GM23338 (cell line): ENCODE measurements around the gene MRPL48. TPM values are rescaled to one million over a fixed set of nuclear protein-coding genes. Genes with fewer than 3 reads are reported as not detected.
A peak's percentile ranks its signal among the peaks of the same experiment; 100 is the strongest.

Source experiments
- ATAC-seq: fragments of 200-7000 bp; cut with Tn5 transposase; 3 replicates; pipeline ENCODE4 v1.9.1; 2020
- DNase-seq: peaks from one replicate; pipeline ENCODE4 v3.0.0-alpha.2; 2015; ENCODE audit warnings: low spot score
- H2AFZ ChIP-seq: fragments of 200-600 bp; sonication (generic); 2 replicates; pipeline ENCODE4 v1.8.0; 2016; ENCODE audit warnings: antibody characterized with exemption, mild to moderate bottlenecking, moderate library complexity
- H3F3A ChIP-seq: fragments of 200-600 bp; sonication (generic); replicated peaks from 2 replicates; pipeline ENCODE4 v1.8.0; 2017; ENCODE audit warnings: antibody characterized with exemption, mixed run types, low read depth
- H3K27ac ChIP-seq: fragments of 200-600 bp; sonication (generic); 2 replicates; pipeline ENCODE4 v1.6.1; 2016; ENCODE audit warnings: low read depth
- H3K27me3 ChIP-seq: fragments of 200-600 bp; sonication (generic); 2 replicates; pipeline ENCODE4 v1.8.0; 2016; ENCODE audit warnings: mild to moderate bottlenecking, mixed run types, moderate library complexity; ENCODE audit not compliant: insufficient read depth
- H3K36me3 ChIP-seq: fragments of 200-600 bp; sonication (generic); 2 replicates; pipeline ENCODE4 v1.8.0; 2016; ENCODE audit warnings: mild to moderate bottlenecking; ENCODE audit not compliant: insufficient read depth
- H3K4me1 ChIP-seq: fragments of 200-600 bp; sonication (generic); 2 replicates; pipeline ENCODE4 v1.8.0; 2016; ENCODE audit warnings: mild to moderate bottlenecking, moderate library complexity; ENCODE audit not compliant: insufficient read depth
- H3K4me2 ChIP-seq: fragments of 200-600 bp; sonication (generic); 2 replicates; pipeline ENCODE4 v1.7.1; 2017; ENCODE audit warnings: mixed run types
- H3K4me3 ChIP-seq: fragments of 200-600 bp; sonication (generic); 2 replicates; pipeline ENCODE4 v1.6.1; 2016; ENCODE audit warnings: mixed run types
- H3K79me2 ChIP-seq: fragments of 200-600 bp; sonication (generic); replicated peaks from 2 replicates; pipeline ENCODE4 v1.8.0; 2017; ENCODE audit warnings: mild to moderate bottlenecking; ENCODE audit not compliant: insufficient read depth
- H3K9me2 ChIP-seq: fragments of 200-600 bp; sonication (generic); 2 replicates; pipeline ENCODE4 v1.8.0; 2017; ENCODE audit not compliant: insufficient read depth
- H4K20me1 ChIP-seq: fragments of 200-600 bp; sonication (generic); replicated peaks from 2 replicates; pipeline ENCODE4 v1.8.0; 2017; ENCODE audit warnings: mild to moderate bottlenecking; ENCODE audit not compliant: insufficient read depth
- H3K27ac Mint-ChIP-seq: 2 replicates; pipeline ENCODE4 v1.8.0; 2020; ENCODE audit warnings: inconsistent platforms, mild to moderate bottlenecking, moderate library complexity, mixed read lengths
- H3K27me3 Mint-ChIP-seq: 3 replicates; pipeline ENCODE4 v1.8.0; 2022; ENCODE audit warnings: low read depth, mild to moderate bottlenecking, moderate library complexity, mixed read lengths, inconsistent platforms; ENCODE audit not compliant: insufficient read depth, poor library complexity
- H3K36me3 Mint-ChIP-seq: 3 replicates; pipeline ENCODE4 v1.8.0; 2021; ENCODE audit warnings: low read depth, mild to moderate bottlenecking, inconsistent platforms, moderate library complexity, mixed read lengths
- H3K4me1 Mint-ChIP-seq: 3 replicates; pipeline ENCODE4 v1.8.0; 2020; ENCODE audit warnings: mild to moderate bottlenecking, inconsistent platforms, mixed read lengths
- H3K4me3 Mint-ChIP-seq: 3 replicates; pipeline ENCODE4 v1.8.0; 2021; ENCODE audit warnings: moderate library complexity, mild to moderate bottlenecking, inconsistent platforms, mixed read lengths
- H3K9me3 Mint-ChIP-seq: 3 replicates; pipeline ENCODE4 v1.8.0; 2020; ENCODE audit warnings: moderate library complexity, mild to moderate bottlenecking, inconsistent platforms, mixed read lengths
- ETS1 ChIP-seq: IDR thresholded peaks from 2 replicates; pipeline ENCODE4 v1.6.1; 2016; ENCODE audit warnings: antibody characterized with exemption
- EZH2 ChIP-seq: fragments of 200-600 bp; sonication (generic); IDR thresholded peaks from one replicate; pipeline ENCODE4 v1.8.0; 2017; ENCODE audit warnings: antibody characterized with exemption, mild to moderate bottlenecking, low read depth; ENCODE audit not compliant: unreplicated experiment
- EZH2phosphoT487 ChIP-seq: fragments of 200-600 bp; sonication (generic); IDR thresholded peaks from one replicate; pipeline ENCODE4 v1.8.1; 2018; ENCODE audit warnings: antibody characterized with exemption; ENCODE audit not compliant: unreplicated experiment
- NANOG ChIP-seq: IDR thresholded peaks from 2 replicates; pipeline ENCODE4 v1.6.1; 2016; ENCODE audit warnings: antibody characterized with exemption, borderline replicate concordance
- ZNF114 ChIP-seq: fragments of 250-450 bp; sonication (Bioruptor Pico); IDR thresholded peaks from 2 replicates; pipeline ENCODE4 v1.5.0; 2020; ENCODE audit warnings: mild to moderate bottlenecking, moderate library complexity
- polyA plus RNA-seq: library from polyadenylated mRNA; unstranded; fragments of >200 nt; fragmentation: Nextera tagmentation; extraction: Ambion mirVana; gene quantifications from 2 replicates; pipeline ENCODE4 v1.2.1, GENCODE V29; 2016
- total RNA-seq: library from RNA; depleted of rRNA; stranded (reverse); fragments of >200 nt; shearing (Covaris generic); gene quantifications from 2 replicates; pipeline ENCODE4 v1.2.3, GENCODE V29; 2014
- TF ChIP-seq, protein P1 (sequence below): fragments of 250-450 bp; sonication (Bioruptor Pico); IDR thresholded peaks from 2 replicates; pipeline ENCODE4 v1.5.0; 2020; ENCODE audit warnings: mild to moderate bottlenecking, moderate library complexity
- TF ChIP-seq, protein P2 (sequence below): IDR thresholded peaks from one replicate; pipeline ENCODE4 v1.6.1; 2018; ENCODE audit warnings: antibody characterized with exemption; ENCODE audit not compliant: unreplicated experiment

Gene MRPL48
- total and polyA plus RNA-seq, 2 experiments from 2014 or later, result 24.1 to 103 TPM

DNA sequence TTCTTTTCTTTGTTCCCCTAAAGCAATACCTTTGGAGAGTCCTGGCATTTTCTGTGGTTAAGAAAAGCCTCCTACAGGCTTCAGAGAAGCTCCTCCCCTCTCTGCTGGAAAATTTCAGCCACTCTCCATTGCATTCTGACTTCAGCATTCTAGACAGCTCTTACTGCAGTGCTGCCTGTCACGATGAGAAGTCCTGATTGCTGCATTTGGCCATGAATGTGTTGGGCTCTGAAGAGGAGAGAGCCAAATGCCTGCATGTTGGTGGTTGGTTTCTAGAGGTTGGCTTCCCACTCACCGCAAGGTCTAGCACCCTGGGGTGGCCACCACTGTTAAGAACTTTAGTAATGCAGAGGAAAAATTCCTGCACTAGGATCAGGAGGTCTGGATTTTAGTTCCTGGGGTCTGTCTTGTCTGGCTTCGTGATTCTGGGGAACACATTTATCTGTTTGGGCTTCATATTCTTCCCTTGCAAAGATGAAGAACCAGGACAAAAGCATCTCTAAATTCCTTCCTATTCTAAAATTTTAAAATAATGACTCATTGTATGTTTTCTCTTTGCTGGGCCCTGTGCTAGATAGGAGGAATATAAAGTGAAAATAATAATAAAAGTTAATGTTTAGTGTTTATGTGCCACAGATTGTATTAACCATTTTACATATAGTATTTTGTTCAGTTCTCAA is 50.9 kb downstream of the MRPL48 start:
- H4K20me1 ChIP-seq, result no peaks in the 10 kb centered on the region

More for the DNA sequence above, 50.9 kb downstream of the MRPL48 start:
- Mint-ChIP-seq H3K9me3 (no peaks in the 10 kb centered on the region), H3K27ac (peak overlapping the region; percentile 71), H3K4me3 (no peak overlapping the region), H3K36me3 (no peaks in the 10 kb centered on the region; the same call in 2 of the 3 replicates), H3K4me1 (peaks cover 12% of the 10 kb centered on the region), H3K27me3 (no peaks in the 10 kb centered on the region)
- Histone ChIP-seq H3F3A (no peaks in the 10 kb centered on the region), H3K27me3 (no peaks in the 10 kb centered on the region), H3K9me2 (no peaks in the 10 kb centered on the region), H3K4me1 (no peaks in the 10 kb centered on the region), H3K27ac (0 out of 2 replicates have a peak overlapping the region, but pooled peaks have one; percentile 7), H3K4me3 (no peak overlapping the region), H3K79me2 (no peaks in the 10 kb centered on the region), H3K36me3 (no peaks in the 10 kb centered on the region), H3K4me2 (no peak overlapping the region), H2AFZ (no peak overlapping the region)
- ATAC-seq (peak; percentile 69), DNase-seq (peak; percentile 45)
- TF ChIP-seq EZH2phosphoT487 (no peak), NANOG (no peak), EZH2 (no peak), ETS1 (no peak), ZNF114 (CRISPR knock-in tag) (no peak)
- TF ChIP-seq, protein P1, sequence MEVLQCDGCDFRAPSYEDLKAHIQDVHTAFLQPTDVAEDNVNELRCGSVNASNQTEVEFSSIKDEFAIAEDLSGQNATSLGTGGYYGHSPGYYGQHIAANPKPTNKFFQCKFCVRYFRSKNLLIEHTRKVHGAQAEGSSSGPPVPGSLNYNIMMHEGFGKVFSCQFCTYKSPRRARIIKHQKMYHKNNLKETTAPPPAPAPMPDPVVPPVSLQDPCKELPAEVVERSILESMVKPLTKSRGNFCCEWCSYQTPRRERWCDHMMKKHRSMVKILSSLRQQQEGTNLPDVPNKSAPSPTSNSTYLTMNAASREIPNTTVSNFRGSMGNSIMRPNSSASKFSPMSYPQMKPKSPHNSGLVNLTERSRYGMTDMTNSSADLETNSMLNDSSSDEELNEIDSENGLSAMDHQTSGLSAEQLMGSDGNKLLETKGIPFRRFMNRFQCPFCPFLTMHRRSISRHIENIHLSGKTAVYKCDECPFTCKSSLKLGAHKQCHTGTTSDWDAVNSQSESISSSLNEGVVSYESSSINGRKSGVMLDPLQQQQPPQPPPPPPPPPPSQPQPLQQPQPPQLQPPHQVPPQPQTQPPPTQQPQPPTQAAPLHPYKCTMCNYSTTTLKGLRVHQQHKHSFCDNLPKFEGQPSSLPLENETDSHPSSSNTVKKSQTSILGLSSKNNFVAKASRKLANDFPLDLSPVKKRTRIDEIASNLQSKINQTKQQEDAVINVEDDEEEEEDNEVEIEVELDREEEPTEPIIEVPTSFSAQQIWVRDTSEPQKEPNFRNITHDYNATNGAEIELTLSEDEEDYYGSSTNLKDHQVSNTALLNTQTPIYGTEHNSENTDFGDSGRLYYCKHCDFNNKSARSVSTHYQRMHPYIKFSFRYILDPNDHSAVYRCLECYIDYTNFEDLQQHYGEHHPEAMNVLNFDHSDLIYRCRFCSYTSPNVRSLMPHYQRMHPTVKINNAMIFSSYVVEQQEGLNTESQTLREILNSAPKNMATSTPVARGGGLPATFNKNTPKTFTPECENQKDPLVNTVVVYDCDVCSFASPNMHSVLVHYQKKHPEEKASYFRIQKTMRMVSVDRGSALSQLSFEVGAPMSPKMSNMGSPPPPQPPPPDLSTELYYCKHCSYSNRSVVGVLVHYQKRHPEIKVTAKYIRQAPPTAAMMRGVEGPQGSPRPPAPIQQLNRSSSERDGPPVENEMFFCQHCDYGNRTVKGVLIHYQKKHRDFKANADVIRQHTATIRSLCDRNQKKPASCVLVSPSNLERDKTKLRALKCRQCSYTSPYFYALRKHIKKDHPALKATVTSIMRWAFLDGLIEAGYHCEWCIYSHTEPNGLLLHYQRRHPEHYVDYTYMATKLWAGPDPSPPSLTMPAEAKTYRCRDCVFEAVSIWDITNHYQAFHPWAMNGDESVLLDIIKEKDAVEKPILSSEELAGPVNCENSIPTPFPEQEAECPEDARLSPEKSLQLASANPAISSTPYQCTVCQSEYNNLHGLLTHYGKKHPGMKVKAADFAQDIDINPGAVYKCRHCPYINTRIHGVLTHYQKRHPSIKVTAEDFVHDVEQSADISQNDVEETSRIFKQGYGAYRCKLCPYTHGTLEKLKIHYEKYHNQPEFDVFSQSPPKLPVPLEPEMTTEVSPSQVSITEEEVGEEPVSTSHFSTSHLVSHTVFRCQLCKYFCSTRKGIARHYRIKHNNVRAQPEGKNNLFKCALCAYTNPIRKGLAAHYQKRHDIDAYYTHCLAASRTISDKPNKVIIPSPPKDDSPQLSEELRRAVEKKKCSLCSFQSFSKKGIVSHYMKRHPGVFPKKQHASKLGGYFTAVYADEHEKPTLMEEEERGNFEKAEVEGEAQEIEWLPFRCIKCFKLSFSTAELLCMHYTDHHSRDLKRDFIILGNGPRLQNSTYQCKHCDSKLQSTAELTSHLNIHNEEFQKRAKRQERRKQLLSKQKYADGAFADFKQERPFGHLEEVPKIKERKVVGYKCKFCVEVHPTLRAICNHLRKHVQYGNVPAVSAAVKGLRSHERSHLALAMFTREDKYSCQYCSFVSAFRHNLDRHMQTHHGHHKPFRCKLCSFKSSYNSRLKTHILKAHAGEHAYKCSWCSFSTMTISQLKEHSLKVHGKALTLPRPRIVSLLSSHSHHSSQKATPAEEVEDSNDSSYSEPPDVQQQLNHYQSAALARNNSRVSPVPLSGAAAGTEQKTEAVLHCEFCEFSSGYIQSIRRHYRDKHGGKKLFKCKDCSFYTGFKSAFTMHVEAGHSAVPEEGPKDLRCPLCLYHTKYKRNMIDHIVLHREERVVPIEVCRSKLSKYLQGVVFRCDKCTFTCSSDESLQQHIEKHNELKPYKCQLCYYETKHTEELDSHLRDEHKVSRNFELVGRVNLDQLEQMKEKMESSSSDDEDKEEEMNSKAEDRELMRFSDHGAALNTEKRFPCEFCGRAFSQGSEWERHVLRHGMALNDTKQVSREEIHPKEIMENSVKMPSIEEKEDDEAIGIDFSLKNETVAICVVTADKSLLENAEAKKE (CRISPR knock-in tag), result 0 out of 2 replicates have a peak, but pooled peaks have one; percentile 4
- TF ChIP-seq, protein P2, sequence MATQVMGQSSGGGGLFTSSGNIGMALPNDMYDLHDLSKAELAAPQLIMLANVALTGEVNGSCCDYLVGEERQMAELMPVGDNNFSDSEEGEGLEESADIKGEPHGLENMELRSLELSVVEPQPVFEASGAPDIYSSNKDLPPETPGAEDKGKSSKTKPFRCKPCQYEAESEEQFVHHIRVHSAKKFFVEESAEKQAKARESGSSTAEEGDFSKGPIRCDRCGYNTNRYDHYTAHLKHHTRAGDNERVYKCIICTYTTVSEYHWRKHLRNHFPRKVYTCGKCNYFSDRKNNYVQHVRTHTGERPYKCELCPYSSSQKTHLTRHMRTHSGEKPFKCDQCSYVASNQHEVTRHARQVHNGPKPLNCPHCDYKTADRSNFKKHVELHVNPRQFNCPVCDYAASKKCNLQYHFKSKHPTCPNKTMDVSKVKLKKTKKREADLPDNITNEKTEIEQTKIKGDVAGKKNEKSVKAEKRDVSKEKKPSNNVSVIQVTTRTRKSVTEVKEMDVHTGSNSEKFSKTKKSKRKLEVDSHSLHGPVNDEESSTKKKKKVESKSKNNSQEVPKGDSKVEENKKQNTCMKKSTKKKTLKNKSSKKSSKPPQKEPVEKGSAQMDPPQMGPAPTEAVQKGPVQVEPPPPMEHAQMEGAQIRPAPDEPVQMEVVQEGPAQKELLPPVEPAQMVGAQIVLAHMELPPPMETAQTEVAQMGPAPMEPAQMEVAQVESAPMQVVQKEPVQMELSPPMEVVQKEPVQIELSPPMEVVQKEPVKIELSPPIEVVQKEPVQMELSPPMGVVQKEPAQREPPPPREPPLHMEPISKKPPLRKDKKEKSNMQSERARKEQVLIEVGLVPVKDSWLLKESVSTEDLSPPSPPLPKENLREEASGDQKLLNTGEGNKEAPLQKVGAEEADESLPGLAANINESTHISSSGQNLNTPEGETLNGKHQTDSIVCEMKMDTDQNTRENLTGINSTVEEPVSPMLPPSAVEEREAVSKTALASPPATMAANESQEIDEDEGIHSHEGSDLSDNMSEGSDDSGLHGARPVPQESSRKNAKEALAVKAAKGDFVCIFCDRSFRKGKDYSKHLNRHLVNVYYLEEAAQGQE, result no peak
